ENCODE results near the gene MFSD11.
"Not testable (repeated sequence)": the region's sequence is repeated elsewhere in the genome, so short reads cannot be mapped to it uniquely, and the experiment has no call there.

Gene MFSD11

GRCh38 chr17:76808326-76808725, 70.4 kb downstream of the MFSD11 start:
- DNase-seq, result no peak

DNA sequence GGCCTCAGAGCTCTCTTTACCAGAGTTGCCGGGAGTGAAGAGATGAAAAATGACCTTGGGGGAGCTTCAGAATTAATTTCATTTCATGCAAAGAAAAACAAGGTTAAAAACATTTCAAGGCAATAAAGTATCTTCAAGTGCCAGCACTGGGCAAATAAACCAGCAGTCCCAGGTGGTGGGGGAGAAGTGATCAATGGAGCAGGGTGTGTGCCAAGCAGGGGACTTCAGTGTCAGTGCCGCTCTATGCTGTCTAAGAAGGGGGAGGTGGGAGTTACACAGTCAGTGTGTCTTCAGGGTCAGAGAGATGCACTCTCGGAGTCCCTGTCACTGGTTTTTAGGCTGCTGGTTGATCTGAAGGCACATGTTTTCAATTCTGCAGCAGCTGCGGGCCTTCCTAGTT, 73.0 kb downstream of the MFSD11 start:
- DNase-seq, result no peak

DNA sequence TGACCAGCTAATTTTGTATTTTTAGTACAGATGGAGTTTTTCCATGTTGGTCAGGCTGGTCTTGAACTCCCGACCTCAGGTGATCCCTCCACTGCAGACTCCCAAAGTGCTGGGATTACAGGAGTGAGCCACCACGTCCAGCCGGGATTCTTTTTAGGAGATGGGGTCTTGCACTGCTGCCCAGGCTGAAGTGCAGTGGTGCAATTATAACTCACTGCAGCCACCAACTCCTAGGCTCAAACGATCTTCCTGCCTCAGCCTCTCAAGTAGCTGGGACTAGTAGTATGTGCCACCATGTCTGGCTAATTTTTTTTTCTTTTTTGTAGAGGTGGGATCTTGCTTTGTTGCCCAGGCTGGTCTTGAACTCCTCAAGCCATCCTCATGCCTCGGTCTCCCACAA, 73.9 kb downstream of the MFSD11 start:
- no peak for DNase-seq

DNA sequence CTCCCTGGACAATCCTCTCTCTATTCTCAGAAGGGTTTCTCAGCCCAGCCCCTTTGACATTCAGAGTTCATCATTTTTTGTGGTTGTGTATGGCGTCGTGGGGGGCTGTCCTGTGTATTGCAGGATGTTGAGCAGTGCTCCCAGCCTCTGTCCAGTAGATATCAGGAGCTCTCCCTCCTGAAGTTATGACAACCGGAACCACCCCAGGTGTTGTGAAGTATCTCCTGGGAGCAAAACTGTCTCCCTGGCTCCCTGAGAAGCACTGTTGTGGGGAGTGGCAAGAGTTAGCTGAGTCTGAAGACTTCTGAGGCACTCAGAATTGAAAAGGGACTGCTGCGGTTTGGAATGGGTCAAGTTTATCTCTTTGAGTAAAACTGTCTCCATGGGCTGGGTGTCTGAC, 74.3 kb downstream of the MFSD11 start:
- DNase-seq, result no peak

GRCh38 chr17:76812968-76813367, 75.0 kb downstream of the MFSD11 start:
- DNase-seq, result no peak

GRCh38 chr17:76815907-76816589, 78.1 kb downstream of the MFSD11 start:
- not testable (repeated sequence) for DNase-seq

- no peak for DNase-seq
Measured at GRCh38 chr17:76816590-76817135, 78.7 kb downstream of the MFSD11 start.

DNA sequence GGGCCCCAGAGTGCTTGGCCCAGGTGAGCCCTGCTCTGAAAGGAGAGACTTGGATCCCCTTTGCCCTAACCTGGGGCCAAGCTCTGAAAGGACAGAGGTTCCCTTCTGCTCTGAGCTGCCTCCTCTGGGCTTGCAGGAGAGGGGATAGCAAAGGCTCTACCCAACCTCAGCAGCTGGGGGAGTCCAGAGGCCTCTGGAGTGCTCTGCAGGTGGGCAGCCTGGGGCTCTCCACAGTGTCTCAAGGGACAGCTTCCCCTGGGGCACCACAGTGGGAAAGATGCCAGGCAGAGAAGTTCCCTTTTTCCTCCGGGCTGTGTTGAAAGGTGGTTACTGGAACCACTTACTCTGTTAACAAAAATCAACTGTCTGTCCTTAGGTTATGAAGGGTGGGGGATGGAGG, 82.1 kb downstream of the MFSD11 start:
- DNase-seq, result no peak

DNA sequence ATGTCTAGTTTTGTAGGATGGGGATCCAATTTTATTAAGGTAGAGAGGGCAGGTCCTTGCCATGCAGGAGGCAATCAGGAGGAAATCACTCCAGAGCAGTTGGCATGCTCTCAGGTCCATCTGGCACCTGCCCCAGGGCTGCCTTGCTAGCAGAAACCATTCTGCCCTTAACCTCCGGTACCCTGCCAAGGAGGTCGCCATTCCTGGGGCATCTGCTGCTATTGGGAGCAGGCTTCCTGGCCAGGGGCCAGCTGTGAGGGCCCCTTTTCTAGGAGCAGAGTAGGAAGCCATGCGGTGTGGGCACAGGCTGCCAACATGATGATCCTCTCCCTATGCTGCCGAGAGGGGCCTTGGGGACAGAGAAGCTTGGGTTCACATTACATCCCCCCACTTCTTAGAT, 82.6 kb downstream of the MFSD11 start:
- DNase-seq, result no peak

DNA sequence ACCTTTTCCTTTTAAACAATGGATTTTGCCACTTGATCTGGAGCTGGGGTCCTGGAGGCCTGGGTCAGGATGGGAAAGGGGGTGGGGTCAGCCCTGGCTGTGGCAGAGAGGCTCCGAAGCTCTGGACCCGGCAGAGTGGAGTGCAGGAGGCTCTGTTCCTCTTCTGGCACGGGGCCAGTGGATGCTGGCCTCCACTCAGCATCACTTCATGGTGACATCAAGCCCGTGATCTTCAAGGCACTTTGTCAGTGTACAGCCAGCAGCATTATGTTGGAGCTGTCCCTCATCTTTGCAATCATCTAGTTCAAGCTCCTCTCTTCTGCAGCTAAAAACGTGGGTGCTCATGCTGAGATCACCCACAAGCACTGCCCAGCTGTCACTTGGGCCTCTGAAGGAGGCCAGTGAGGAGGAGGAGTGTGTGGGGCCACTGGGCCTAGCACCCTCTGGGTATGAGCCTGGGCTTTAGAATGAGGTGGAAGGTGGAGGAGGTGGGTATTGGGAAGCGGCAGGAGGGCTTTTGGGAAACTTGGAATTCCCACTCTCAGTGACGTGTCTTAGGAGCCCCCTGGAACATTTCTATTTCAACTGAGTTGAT, 84.4 kb downstream of the MFSD11 start:
- no peak for DNase-seq

DNA sequence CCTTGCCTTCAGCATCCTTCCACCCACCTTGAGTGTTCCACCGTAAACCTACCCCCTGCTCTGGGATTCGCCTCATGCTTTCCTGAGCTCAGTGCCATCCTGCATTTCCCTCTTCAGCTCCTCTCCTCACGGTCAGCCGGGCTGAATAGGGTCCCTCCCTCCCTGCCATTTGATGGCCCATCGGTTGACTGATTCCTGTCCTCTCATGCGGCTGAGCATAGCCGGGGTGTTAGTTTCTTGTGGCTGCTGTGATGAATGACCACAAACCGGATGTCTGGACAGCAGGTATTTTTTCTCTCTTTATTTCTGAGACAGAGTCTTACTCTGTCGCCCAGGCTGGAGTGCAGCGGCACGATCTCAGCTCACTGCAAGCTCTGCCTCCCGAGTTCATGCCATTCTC, 86.2 kb downstream of the MFSD11 start:
- no peak for DNase-seq

- no peak for DNase-seq
Measured at GRCh38 chr17:76826330-76827068, 88.6 kb downstream of the MFSD11 start.

- DNase-seq, result no peak
Measured at GRCh38 chr17:76827736-76828135, 89.8 kb downstream of the MFSD11 start.

Data from amniotic stem cell (primary cell).